Suppressor macrophage treated with lipopolysaccharide for 4 hours (primary cell): ENCODE data around the gene SNRK.

Source experiments
- DNase-seq: peaks from one replicate; pipeline ENCODE4 v3.0.0-alpha.2; 2020

The SNRK gene

DNA sequence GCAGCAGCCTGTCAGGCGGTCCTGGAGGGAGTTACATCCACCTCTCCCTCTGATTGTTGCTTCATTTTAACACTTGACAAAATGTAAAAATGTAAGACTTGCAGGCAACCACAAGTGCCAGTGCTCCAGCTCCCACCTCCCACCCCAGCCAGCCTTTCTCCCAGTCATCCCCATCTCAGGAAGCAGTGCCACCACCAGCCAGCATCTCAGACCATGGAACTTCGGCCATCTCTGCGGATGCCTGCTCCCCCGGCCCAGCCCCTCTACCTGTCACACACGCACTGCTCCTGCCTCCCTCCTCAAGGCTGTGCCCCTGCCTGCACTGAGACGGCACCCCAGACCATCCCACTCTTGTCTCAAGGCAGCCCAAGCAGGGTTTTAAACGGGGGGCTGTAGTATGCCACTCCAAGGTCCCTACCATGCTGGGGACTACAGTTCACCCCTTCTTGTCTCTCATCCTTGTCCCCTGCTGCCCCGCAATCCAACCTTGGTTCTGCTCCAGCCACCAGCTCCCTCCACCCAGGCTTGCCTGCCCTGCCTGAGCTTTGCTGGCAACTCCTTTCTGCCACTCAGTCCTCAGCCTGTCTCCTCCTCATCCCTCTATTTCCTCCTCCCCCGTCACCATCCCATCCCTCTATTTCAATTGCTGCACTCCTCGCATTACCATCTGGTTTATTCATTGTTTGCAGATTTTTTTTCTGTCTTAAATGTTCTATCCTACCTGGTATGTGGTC is 85.8 kb downstream of the SNRK start:
- DNase-seq: no peak

DNA sequence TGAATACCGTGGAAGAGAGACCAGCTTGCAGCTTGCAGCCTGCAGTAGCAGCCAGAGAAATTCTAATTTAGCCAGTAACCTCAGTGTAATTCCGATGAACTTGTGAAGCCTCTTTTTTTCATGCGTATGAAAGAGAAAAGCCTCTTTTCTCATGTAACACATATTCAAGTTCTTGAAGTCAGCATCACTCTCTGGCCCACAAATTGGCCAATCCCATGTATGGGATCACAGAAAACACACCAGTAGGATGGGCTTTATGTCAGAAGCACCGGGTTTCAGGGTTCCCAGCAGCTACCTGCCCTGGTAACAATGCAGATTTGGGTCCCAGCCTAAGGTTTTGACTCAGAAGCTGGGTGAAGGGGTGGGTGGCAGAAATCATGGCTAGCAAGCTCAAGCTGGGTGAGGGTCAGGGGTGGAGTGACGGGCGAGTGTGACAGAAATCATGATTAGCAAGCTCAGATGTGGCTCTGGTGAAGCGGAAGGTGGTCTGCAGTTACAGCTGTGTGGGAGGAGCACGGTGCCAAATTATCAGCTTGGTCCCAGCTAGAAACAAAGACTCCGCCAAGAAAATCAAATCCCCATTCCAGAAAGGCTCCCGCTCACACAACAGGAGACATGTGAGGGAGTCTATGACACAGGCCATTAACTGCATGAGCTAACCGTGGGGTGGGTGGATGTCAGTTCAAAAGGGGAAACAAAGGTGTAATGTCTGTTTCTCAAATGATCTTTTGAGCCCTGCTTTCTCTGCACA is 86.6 kb downstream of the SNRK start:
- peak; percentile 17 for DNase-seq

DNA sequence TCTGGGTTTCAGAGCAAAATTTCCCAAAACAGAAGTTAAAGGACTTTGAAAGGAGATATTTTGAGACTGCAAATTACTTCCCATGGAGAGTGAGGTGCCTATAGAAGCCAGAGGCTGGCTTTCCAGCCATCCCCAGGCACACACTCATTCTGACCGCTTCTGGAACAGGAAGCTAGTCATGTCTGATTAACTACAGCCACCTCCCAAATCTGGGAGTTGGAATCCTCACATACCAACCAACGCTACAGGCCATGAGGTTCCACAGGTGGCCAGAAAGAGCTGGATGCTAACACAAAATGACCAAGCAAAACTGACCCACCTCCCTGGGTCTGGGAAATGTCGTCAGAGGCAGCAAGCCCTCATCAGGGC is 87.2 kb downstream of the SNRK start:
- no peak for DNase-seq

DNA sequence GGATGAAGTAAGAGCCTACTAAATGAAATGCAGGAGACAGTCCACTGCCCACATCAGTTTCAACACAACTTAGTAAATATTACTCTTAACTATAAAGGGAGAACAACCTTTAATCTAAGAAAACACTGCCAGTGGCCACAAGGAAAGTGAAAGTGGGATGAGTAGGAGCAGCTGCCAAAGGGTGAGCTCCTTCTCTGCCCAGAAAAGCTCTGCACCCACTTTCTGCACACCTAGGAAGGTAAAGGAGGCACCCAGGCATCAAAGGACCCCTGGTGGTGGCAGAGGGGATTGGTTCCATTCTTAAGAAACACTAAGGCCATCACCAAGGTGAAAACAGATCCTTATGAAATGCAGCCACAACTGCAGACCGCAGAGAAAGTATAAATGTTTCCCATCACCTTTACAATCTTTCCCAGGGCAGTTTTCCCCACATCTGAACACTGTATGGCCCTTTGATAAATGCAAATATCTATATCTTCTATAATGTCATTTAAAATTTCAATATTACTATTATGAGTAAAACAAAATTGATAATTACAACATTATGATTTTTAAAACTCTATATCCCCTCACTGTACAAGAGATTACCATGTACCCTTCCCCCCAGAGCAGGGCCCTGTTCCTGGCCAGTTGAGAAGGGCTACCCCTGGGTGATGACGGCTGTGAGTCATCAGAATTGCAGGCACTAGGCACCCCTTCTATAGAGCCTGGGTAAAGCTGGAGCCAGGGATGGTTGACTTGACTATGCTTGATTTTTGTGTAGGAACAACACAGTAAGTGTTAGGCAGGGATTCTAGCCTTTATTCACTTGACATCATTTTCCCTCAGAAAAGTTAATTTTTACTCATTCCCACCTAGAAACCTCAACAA is 92.0 kb downstream of the SNRK start:
- DNase-seq: peak; percentile 35

DNA sequence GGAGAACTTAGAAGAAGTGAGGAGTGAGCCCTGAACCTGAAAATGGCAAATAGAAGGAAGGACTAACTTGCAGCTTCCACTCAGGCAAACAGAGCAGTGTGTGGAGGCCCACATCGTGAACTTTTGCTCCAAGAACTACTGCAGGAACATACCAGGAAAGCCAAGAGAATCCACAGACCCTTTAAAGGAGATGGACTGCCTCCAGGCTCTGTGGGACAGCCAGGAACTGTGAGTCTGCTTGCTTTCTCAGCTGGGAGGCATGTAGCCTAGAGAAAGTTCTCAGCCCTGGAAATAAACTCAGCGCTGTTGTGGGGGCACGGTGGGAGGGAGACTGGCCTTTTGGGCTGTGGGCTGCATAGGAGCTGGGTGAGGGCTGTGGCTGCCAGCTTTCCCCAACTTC is 93.0 kb downstream of the SNRK start:
- no peak for DNase-seq

DNA sequence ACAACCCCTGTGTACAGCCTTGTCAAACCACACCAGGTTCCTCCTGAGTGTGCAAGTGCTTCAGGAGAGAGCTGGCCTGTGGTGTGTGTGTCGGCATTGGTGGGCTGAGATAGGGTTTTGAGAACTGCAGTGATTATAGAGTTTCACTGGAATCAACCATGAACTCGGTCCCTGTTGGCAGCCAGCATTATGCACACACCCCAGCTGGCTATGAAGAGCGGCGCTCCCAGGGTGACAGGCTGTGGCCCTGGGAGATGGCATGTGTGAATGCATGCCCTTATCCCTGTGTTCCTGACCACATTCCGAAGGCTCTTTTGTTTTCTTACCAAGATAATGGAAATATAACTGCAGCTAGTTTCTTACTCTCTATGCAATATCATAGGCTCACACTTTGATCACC is 101.8 kb downstream of the SNRK start:
- no peak for DNase-seq

DNA sequence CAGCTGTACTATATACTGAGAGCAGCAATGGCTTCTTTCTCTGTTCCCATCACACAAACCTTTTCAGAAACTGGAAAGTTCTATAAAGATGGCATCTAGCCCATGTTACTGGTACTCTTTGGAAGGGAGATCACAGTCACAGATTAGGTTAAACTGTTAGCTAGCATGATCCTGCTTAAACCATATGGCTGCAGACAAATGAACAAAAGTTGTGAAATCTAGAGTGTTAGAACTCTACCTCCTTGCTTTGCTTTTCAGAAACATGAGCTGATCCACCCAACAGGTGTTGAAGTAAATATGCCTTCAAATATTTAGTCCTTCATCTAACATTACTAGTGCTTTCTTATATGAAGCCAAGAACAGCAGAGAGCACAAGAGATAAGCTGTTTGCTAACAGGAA is 102.6 kb downstream of the SNRK start:
- no peak for DNase-seq

DNA sequence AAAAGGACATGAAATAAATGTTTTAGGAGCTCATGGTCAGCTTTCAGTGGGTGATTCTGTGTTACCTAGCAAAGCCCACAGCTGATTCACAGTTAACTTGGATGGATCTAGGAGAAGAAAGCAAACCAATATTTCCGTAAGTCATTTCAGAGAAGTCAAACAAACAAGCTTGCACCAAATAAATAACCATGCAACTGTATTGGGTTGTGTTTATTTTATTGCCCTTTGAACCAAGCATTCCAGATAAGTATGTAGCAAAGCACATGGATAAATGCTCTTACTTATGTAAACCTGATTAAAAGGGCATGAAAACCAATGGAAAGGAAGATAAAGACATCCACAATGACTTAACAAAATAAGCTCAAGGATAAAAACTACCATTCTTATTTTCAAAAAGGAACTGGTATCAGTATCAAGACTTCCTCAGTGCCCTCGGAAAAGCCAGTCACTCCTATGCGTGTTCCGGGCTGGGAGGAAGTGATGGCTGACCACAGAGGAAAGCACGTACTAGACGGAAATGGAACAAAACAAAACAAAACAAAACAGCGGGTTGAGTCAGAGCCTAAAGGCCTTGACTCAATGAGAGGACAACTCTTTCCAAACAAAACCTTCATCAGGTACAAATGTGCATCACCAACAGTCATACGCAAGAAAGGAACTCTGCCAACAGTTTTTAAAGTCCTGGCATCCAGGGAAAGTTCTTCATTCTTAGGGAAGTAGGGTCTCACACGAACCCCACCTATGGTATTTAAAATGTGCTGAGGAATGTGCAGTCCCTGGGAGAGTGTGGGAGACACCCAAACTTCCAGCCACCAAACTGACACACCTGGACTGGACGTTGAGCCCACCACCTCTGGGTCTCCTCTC is 103.3 kb downstream of the SNRK start:
- peak; percentile 84 for DNase-seq

DNA sequence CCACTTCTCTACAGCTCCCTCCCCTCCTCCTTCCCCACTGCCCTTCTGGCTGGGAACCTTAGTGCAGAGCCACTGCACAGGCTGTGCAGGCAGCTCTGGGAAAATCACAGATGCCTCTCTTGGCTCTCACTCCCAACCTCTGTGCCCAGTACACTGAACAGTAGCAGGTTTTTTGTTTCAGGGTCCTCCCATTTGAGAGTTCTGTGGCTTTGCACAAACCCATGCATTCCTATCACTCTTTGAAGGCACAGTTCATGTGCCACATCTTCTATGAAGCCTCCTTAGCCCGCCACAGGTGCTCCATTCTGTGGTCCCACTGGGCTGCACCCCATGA is 103.9 kb downstream of the SNRK start:
- no peak for DNase-seq

DNA sequence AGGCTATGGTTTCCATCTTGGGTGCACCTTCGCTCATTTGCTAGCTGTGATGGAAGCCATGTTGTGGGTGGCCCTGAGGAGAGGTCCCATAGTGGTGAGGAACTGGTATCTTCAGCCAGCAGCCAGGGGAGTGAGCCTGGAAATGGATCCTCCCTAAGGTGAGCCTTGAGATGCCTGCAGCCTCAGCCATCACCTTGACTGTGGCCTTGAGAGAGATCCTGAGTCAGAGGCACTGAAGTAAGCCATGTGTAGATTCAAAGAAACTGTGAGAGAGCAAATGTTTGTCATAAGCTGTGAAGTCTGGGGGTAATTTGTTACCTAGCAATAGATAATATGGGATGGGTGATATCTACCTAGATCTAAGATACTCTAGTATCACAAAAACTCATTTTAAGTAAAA is 105.3 kb downstream of the SNRK start:
- DNase-seq: no peak

DNA sequence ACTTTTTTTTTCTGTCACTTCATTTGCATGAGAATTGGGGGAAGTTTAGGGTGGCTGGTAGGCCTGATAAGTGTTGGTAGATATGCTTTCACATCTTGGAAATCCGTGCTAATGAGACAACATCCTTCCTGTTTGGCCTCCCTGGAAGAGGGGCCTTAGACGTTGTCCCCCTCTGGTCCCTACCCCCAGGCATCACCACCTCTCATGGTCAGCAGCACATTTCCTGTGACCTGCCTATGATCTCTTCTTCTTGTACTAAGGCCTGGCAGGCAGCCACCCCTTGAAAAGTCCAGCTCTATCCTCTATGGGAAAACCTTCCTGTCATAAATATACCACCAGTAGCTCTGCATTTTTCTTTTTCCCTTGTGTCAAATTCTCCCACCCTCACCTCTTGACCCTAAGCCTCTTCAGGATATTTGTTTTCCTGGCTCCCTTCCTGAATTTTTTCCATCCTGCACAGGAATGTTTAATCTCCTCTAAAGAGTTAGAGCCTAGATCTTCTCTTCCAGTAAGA is 107.8 kb downstream of the SNRK start:
- no peak for DNase-seq

DNA sequence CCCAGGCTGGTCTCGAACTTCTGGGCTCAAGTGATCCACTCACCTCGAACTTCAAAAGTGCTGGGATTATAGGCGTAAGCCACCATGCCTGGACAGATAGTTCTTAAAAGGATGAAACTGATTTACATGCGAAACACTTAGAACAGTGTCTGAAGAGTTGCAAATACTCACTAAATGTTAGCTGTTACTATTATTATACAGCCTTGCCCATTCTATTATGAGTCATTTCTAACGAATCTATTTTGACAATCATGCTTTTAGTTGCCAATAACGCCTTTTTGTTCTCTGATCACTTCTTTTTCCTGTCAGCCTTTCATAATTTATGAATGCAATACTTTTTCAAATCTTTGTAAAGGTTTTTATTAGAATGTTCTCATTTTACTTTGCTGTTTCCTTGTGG is 112.7 kb downstream of the SNRK start:
- DNase-seq: no peak

DNA sequence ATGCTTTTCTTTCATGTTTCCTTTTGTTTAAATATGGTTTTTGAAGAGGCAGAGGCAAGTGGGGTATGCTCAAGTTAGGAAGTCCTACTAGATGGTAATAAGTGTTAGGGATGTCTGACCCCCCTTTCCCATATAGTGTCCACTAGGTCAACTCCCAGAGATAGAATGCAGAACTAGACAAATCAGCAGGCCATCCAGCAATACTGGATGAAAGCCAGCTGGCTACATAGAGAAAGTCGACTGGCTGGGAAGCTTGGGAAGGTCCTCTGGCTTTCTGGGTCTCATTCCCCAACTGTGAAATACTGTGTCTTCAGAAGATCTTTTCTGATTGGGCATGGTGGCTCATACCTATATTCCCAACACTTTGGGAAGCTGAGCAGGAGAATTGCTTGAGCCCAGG is 113.8 kb downstream of the SNRK start:
- DNase-seq: no peak
